ENCODE measurements around the gene FBXL7. TPM values are rescaled to one million over a fixed set of nuclear protein-coding genes. Genes with fewer than 3 reads are reported as not detected.

The FBXL7 gene
- total and polyA plus RNA-seq, 2 donors (not counting 3 experiments of a cell fraction or from before 2014, with no cell fraction given): 23.5 to 32.2 TPM

GRCh38 chr5:15650266-15650665 lies 150.3 kb downstream of the FBXL7 start:
- no peak for TF ChIP-seq POLR2AphosphoS5 (IDR thresholded peaks at IDR 0.05; ENCODE audit: insufficient read depth, low read depth, low read length)
- no peak for TF ChIP-seq GATA2 (IDR thresholded peaks at IDR 0.05; ENCODE audit: insufficient read depth, insufficient read length, low read depth, low read length)
- no peak for TF ChIP-seq MYC (IDR thresholded peaks at IDR 0.05; ENCODE audit: low read depth, low read length)
- TF ChIP-seq POLR2A (IDR thresholded peaks at IDR 0.05; ENCODE audit: low read depth, low read length): no peak
- no peak for TF ChIP-seq EZH2 (IDR thresholded peaks at IDR 0.05; ENCODE audit: borderline replicate concordance, low read depth, low read length, severe bottlenecking)
- no peak for TF ChIP-seq JUN (IDR thresholded peaks at IDR 0.05; ENCODE audit: borderline replicate concordance, insufficient read depth, insufficient read length, low read depth)
- TF ChIP-seq MAX (IDR thresholded peaks at IDR 0.05; ENCODE audit: insufficient read depth, insufficient read length): no peak
- TF ChIP-seq CTCF (IDR thresholded peaks at IDR 0.05; ENCODE audit: extremely low read depth in 1 of 2, insufficient read depth in 1 of 2, low read depth in 1 of 2, low read length in 2 of 2): no peak
- TF ChIP-seq FOS (IDR thresholded peaks at IDR 0.05; ENCODE audit: borderline replicate concordance, insufficient read depth, low read length): no peak
- H3K9ac ChIP-seq (replicated peaks; ENCODE audit: extremely low read depth, insufficient read depth, low read length): no peak overlapping the region
- CTCF ChIA-PET: no interaction called here

More at GRCh38 chr5:15650266-15650665, 150.3 kb downstream of the FBXL7 start:
- no peak overlapping the region for H2AFZ ChIP-seq (ENCODE audit: low read depth, low read length)
- no peaks in the 10 kb centered on the region for H3K27me3 ChIP-seq (ENCODE audit: control insufficient read depth in 2 of 2, insufficient read depth in 2 of 2, low read length in 2 of 2)
- H3K27ac ChIP-seq (ENCODE audit: insufficient read depth, low read depth, low read length): no peak overlapping the region
- dilution Hi-C loops (cut with MboI; ENCODE audit: extremely low pct_ligation_motif_present, low sequenced_read_pairs): no loop called here
- peaks cover 6% of the 10 kb centered on the region for H4K20me1 ChIP-seq (replicated peaks; ENCODE audit: control insufficient read depth, extremely low read depth, insufficient read depth, low read length)
- H3K36me3 ChIP-seq (ENCODE audit: control insufficient read depth in 2 of 2, extremely low read depth in 1 of 2, insufficient read depth in 2 of 2, low read length in 2 of 2): no peaks in the 10 kb centered on the region
- POLR2A ChIA-PET: no interaction called here
- peaks cover 2% of the 10 kb centered on the region for H3K79me2 ChIP-seq (ENCODE audit: control insufficient read depth, insufficient read depth, low read length)
- DNase-seq (ENCODE audit: low read depth, low spot score) (no peak), FAIRE-seq (no peak)
- BruUV-seq (replicated peaks): no TSS peak
- no peaks in the 10 kb centered on the region for H3K9me3 ChIP-seq (replicated peaks; ENCODE audit: control insufficient read depth, insufficient read depth, low read length)
- H3K4me1 ChIP-seq (ENCODE audit: control insufficient read depth, extremely low read depth, insufficient read depth, low read length): peaks cover 4% of the 10 kb centered on the region
- H3K4me2 ChIP-seq (ENCODE audit: insufficient read depth, low read length): no peak overlapping the region
- H3K4me3 ChIP-seq (replicated peaks in 1 of 3; ENCODE audit: insufficient read depth in 1 of 3, low read depth in 1 of 3, low read length in 3 of 3): no peak overlapping the region
- H3K9me1 ChIP-seq (replicated peaks; ENCODE audit: control insufficient read depth, extremely low read depth, insufficient read depth, low read length): no peaks in the 10 kb centered on the region
- intact Hi-C loops (cut with micrococcal nuclease): no loop called here

All from endothelial cell of umbilical vein (primary cell).